Mucosa of gallbladder (tissue), 1 donor: ENCODE data around the gene PGAP2. TPM values are rescaled to one million over a fixed set of nuclear protein-coding genes. Genes with fewer than 3 reads are reported as not detected.
A peak's percentile ranks its signal among the peaks of the same experiment; 100 is the strongest.

Experiments used
- DNase-seq: peaks from one replicate; pipeline ENCODE4 v3.0.0-alpha.2; 2020; ENCODE audit warnings: low spot score
- total RNA-seq: library from RNA; stranded (reverse); gene quantifications from one replicate; pipeline ENCODE4 v1.2.1, GENCODE V29; 2021
- donor health status: DM: no; HTN: no; CAD: no.

The PGAP2 gene
- total RNA-seq, 1 donor from 2014 or later = 22.6 TPM

- no peak for DNase-seq
These were observed 23.2 kb downstream of the PGAP2 start for GRCh38 chr11:3831378-3832239.

GRCh38 chr11:3832816-3833215 lies 24.5 kb downstream of the PGAP2 start:
- no peak for DNase-seq

- no peak for DNase-seq
These were observed 25.1 kb downstream of the PGAP2 start for GRCh38 chr11:3833449-3833848.

GRCh38 chr11:3834349-3834663 lies 25.9 kb downstream of the PGAP2 start:
- DNase-seq = no peak

- DNase-seq = no peak
These were observed 26.5 kb downstream of the PGAP2 start for GRCh38 chr11:3834664-3835461.

GRCh38 chr11:3835751-3836150 lies 27.4 kb downstream of the PGAP2 start:
- DNase-seq = no peak

GRCh38 chr11:3836903-3837302 lies 28.5 kb downstream of the PGAP2 start:
- no peak for DNase-seq

- DNase-seq = peak; percentile 43
These were observed 29.4 kb downstream of the PGAP2 start for GRCh38 chr11:3837793-3838192.

- DNase-seq = no peak
These were observed 30.1 kb downstream of the PGAP2 start for GRCh38 chr11:3838504-3838903.

GRCh38 chr11:3840004-3840869 lies 31.9 kb downstream of the PGAP2 start:
- DNase-seq = no peak

GRCh38 chr11:3840870-3841425 lies 32.6 kb downstream of the PGAP2 start, which contains the start of gene RHOG:
RHOG (minus strand) TSS chr11:3840959; CDS start chr11:3828138, 12,821 bp downstream.
- peak; percentile 74 for DNase-seq

GRCh38 chr11:3841426-3842350 lies 33.3 kb downstream of the PGAP2 start:
- peak; percentile 88 for DNase-seq

GRCh38 chr11:3843326-3843725 lies 35.0 kb downstream of the PGAP2 start:
- no peak for DNase-seq

GRCh38 chr11:3845246-3845645 lies 36.9 kb downstream of the PGAP2 start:
- DNase-seq = no peak

- no peak for DNase-seq
These were observed 37.3 kb downstream of the PGAP2 start for GRCh38 chr11:3845670-3846069.

- DNase-seq = peak; percentile 46
These were observed 41.0 kb downstream of the PGAP2 start for GRCh38 chr11:3849297-3849874.

- no peak for DNase-seq
These were observed 45.1 kb downstream of the PGAP2 start for GRCh38 chr11:3853545-3853842.

GRCh38 chr11:3853899-3854659 lies 45.7 kb downstream of the PGAP2 start:
- peak; percentile 52 for DNase-seq

GRCh38 chr11:3854660-3854976 lies 46.3 kb downstream of the PGAP2 start:
- DNase-seq = no peak
